ENCODE measurements around the gene ARHGAP26.

- no peak for TF ChIP-seq CTCF (conservative IDR thresholded peaks at IDR 0.05; ENCODE audit: low read depth in 2 of 2)
- TF ChIP-seq POLR2AphosphoS5 (IDR thresholded peaks at IDR 0.05; ENCODE audit: low read depth) = no peak
- TF ChIP-seq EZH2 (IDR thresholded peaks at IDR 0.05; ENCODE audit: low read depth, unreplicated experiment) = no peak
- no peak for TF ChIP-seq EZH2phosphoT487 (IDR thresholded peaks at IDR 0.05; ENCODE audit: unreplicated experiment)
These were observed 316.4 kb downstream of the ARHGAP26 start for GRCh38 chr5:143086546-143086907.

All from GM23338 (cell line).